ENCODE data around the gene COL9A3.

The COL9A3 gene

GRCh38 chr20:62809530-62810428 is 7.1 kb upstream of the COL9A3 start:
- H3K9ac ChIP-seq (ENCODE audit: low read length), result no peak overlapping the region
- no peaks in the 10 kb centered on the region for H3K9me3 ChIP-seq (ENCODE audit: insufficient read depth, low read length)
- H3K36me3 ChIP-seq (replicated peaks; ENCODE audit: low read depth, low read length), result peaks cover 64% of the 10 kb centered on the region
- no peaks in the 10 kb centered on the region for H3K27me3 ChIP-seq (ENCODE audit: low read depth, low read length)
- H3K4me1 ChIP-seq (ENCODE audit: low read length), result peaks cover 24% of the 10 kb centered on the region
- peaks cover 43% of the 10 kb centered on the region for H3K79me2 ChIP-seq (ENCODE audit: low read length)
- TF ChIP-seq CTCF (IDR thresholded peaks at IDR 0.05; ENCODE audit: low read depth, low read length) (no peak), EZH2phosphoT487 (IDR thresholded peaks at IDR 0.05; ENCODE audit: low read depth) (no peak)
- H2AFZ ChIP-seq (ENCODE audit: low read depth, low read length), result no peak overlapping the region
- no peak overlapping the region for H3K27ac ChIP-seq (ENCODE audit: low read length)
- H3K4me2 ChIP-seq (ENCODE audit: low read length), result no peak overlapping the region
- no peak overlapping the region for H3K4me3 ChIP-seq (ENCODE audit: low read length)
- H4K20me1 ChIP-seq (ENCODE audit: insufficient read depth, low read length), result peaks cover 61% of the 10 kb centered on the region

- Histone ChIP-seq H2AFZ (ENCODE audit: low read depth, low read length) (no peak overlapping the region), H3K27me3 (ENCODE audit: low read depth, low read length) (no peaks in the 10 kb centered on the region), H3K9ac (ENCODE audit: low read length) (no peak overlapping the region), H3K36me3 (replicated peaks; ENCODE audit: low read depth, low read length) (peaks cover 56% of the 10 kb centered on the region), H3K4me1 (ENCODE audit: low read length) (peaks cover 19% of the 10 kb centered on the region), H3K4me2 (ENCODE audit: low read length) (no peak overlapping the region), H3K4me3 (ENCODE audit: low read length) (no peak overlapping the region), H3K79me2 (ENCODE audit: low read length) (peaks cover 27% of the 10 kb centered on the region), H3K9me3 (ENCODE audit: insufficient read depth, low read length) (no peaks in the 10 kb centered on the region), H4K20me1 (ENCODE audit: insufficient read depth, low read length) (peaks cover 54% of the 10 kb centered on the region), H3K27ac (ENCODE audit: low read length) (no peak overlapping the region)
- TF ChIP-seq EZH2phosphoT487 (IDR thresholded peaks at IDR 0.05; ENCODE audit: low read depth) (no peak), CTCF (IDR thresholded peaks at IDR 0.05; ENCODE audit: low read depth, low read length) (no peak)
These were observed 5.5 kb upstream of the COL9A3 start for GRCh38 chr20:62811320-62811719.

- Histone ChIP-seq H4K20me1 (ENCODE audit: insufficient read depth, low read length) (peaks cover 50% of the 10 kb centered on the region), H3K27ac (ENCODE audit: low read length) (no peak overlapping the region), H2AFZ (ENCODE audit: low read depth, low read length) (no peak overlapping the region), H3K9ac (ENCODE audit: low read length) (no peak overlapping the region), H3K4me2 (ENCODE audit: low read length) (no peak overlapping the region), H3K4me1 (ENCODE audit: low read length) (peaks cover 15% of the 10 kb centered on the region), H3K9me3 (ENCODE audit: insufficient read depth, low read length) (no peaks in the 10 kb centered on the region), H3K4me3 (ENCODE audit: low read length) (no peak overlapping the region), H3K79me2 (ENCODE audit: low read length) (peaks cover 23% of the 10 kb centered on the region), H3K36me3 (replicated peaks; ENCODE audit: low read depth, low read length) (peaks cover 52% of the 10 kb centered on the region), H3K27me3 (ENCODE audit: low read depth, low read length) (no peaks in the 10 kb centered on the region)
- TF ChIP-seq EZH2phosphoT487 (IDR thresholded peaks at IDR 0.05; ENCODE audit: low read depth), result no peak
- no peak for TF ChIP-seq CTCF (IDR thresholded peaks at IDR 0.05; ENCODE audit: low read depth, low read length)
These were observed 5.1 kb upstream of the COL9A3 start for GRCh38 chr20:62811720-62812119.

GRCh38 chr20:62812181-62812906 is 4.5 kb upstream of the COL9A3 start:
- no peak overlapping the region for H3K27ac ChIP-seq (ENCODE audit: low read length)
- no peak for TF ChIP-seq CTCF (IDR thresholded peaks at IDR 0.05; ENCODE audit: low read depth, low read length)
- no peak for TF ChIP-seq EZH2phosphoT487 (IDR thresholded peaks at IDR 0.05; ENCODE audit: low read depth)
- no peaks in the 10 kb centered on the region for H3K27me3 ChIP-seq (ENCODE audit: low read depth, low read length)
- H2AFZ ChIP-seq (ENCODE audit: low read depth, low read length), result no peak overlapping the region
- H3K4me2 ChIP-seq (ENCODE audit: low read length), result no peak overlapping the region
- H4K20me1 ChIP-seq (ENCODE audit: insufficient read depth, low read length), result peaks cover 43% of the 10 kb centered on the region
- H3K4me1 ChIP-seq (ENCODE audit: low read length), result peaks cover 9% of the 10 kb centered on the region
- peaks cover 17% of the 10 kb centered on the region for H3K79me2 ChIP-seq (ENCODE audit: low read length)
- H3K4me3 ChIP-seq (ENCODE audit: low read length), result no peak overlapping the region
- no peak overlapping the region for H3K9ac ChIP-seq (ENCODE audit: low read length)
- no peaks in the 10 kb centered on the region for H3K9me3 ChIP-seq (ENCODE audit: insufficient read depth, low read length)
- peaks cover 46% of the 10 kb centered on the region for H3K36me3 ChIP-seq (replicated peaks; ENCODE audit: low read depth, low read length)

Measured in OCI-LY3 (cell line).